SHP77 (cell line): ENCODE measurements around the gene SCUBE1.
A peak's percentile ranks its signal among the peaks of the same experiment; 100 is the strongest.

Source experiments
- DNase-seq, 2 experiments: peaks; one replicate each; lab custom pipeline; 2025; lab: John Stamatoyannopoulos, UW

The SCUBE1 gene

DNA sequence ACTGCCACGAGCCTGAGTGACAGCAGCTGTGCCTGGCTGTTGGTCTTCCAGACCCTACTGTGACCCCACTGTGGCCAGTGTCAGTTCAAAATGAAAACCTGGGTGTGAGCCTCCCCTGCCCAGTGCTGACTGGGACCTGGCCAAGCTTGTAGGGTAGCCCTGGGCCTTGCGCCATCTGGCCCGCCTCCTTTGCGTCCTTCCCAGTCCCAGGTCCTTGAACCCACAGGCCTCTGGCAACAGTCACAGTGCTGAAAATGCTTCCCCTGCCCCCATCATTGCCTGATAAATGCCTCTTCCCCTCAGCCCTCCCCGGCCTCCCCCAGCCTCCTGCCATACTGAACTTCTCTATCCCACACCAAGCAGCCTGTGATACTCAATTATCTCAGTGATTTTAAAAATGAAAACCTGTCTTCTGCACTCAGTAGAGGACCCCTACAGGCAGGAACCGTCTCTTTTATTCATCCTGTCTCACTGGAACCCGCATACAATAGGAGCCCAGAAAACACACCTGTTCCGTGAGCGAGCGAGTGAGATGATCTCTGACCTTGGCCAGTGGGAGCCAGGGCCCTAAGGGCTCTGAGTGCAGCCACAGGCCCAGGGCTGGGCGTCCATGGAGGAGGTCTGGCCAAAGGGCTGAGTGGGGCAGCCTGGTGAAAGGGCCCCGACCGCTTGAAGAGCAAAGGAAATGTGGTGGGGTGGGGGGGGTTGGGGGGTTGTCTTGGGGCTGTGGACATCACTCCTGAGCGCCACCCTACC lies 106.6 kb downstream of the SCUBE1 start:
- no peak for DNase-seq

DNA sequence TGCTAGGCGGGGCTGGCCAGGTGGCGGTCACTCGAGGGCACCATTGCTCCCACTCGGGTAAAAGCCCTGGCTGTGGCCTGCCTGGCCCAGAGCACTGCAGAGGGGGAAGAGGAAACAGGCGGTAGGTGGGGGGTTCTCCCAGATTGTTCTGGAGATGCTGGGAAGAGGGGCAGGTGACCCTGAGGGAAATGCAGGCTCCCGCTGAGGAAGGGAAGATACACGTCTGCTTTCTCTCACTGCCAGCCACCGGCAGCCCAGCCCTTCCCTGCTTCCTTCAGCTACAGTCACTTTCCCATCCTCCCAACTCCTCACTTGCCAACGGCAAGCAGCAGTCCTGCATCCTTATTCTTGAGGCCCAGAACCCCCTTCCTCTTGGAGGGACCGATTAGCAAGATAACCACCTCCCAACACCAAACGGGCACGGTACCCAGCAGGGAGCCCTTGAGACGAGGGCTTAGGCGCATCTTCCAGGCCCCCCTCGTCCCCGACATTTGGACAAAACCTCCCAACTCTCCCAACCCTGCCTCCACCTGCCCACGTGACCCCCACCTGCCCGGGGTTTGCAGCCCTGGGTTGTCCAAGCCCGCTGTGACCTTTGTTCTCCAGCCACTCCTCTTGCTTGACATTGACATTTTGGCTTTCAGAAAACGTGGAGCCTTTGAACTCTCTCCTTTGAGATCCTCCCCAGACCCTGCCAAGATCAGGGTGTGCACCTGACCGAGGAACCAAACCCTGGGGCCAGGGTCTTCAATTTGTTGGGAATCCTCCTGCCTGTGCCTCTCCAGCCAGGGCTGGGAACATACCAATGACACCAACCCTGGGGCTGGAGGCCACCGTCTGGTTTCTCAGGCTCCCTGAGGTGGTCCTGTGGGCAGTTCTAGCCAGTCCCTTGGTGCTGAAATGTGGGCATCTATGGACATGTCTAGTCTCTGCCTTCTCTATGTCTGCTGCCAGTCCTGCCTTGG lies 107.4 kb downstream of the SCUBE1 start:
- no peak for DNase-seq

DNA sequence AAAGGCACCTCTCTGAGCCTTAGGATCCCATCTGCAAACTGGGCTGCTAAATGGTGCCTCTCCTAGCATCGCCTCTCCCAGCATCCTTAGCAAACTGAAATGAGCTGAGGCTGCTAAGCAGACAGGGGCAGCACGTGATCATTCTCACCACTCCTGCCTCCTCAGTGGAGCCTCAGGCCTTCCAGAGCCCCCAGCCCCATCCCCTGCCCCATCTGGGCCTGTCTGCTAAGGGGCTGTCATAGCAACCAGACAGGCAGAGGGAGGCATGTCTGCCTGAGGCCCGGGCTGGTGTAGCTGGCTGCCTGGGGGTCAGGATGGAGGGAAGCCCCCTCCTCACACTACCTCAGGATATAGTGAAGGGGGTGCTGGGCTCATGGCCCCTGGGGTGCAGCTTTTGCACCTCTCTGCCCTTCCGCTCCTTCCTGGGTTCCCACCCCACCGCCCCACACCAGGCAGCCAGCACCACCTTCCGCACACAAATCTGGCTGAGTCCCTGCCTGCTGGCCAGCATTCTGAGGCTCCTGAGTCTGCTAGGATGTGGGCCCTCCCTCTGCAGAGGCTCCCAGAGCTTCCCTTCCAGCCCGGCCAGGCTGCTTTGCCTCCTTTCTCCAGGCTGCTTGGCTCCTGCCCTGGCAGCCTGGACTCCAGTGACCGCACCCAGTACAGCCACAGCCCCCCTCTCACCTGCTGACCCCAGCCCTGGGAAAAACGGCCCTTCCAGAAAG lies 108.7 kb downstream of the SCUBE1 start:
- no peak for DNase-seq

DNA sequence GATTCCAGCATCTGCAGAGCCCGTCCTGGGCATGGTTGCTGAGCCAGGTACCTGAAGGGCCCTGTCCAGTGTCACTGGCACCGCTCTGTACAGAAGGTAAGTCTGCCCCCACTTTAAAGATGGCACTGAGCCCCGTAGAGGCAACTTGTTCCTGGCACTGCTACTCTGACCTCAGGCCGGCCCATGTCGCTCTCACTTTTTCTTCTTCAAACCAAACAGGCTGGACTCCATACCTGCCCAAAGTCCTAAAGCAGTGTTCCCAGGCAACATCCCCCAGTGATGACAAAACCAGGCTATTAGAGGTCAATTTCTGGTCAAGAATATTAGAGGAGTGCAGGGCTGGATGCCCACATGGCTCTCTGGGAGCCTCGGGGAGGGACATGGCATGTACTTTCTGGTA lies 109.6 kb downstream of the SCUBE1 start:
- DNase-seq: no peak

DNA sequence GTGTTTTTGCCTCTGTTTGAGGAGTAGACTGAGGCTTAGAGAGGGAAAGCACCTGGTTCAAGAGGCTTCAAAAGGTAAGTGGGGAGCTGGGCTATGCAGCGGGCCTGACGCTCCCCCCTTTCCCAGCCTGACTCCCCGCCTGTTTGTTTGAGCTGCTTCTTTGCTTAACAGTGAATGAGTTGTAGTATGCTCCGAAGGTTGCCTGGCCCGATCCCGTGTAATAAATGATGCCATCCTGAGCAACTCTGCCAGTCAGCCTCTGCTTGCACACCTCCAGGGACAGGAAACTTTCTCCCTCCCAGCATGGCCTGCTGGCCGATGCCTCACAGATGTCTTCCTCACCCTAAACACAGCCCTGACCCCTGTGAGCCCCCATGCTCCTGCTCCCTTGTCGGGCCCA lies 110.7 kb downstream of the SCUBE1 start:
- DNase-seq: no peak

DNA sequence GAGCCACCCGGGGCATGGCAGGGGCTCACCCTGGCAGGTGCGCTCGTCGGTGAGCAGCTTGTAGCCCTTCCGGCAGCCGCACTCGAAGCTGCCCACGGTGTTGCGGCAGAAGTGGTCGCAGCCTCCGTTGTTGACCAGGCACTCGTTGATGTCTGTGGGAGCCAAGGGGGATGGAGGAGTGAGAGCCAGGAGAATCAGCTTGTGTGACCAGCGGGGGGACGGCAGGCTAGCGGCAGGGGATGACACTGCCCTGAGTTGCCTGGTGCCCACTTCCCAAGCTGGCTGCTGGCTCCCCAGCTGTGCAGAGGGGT lies 111.5 kb downstream of the SCUBE1 start:
- DNase-seq: no peak

DNA sequence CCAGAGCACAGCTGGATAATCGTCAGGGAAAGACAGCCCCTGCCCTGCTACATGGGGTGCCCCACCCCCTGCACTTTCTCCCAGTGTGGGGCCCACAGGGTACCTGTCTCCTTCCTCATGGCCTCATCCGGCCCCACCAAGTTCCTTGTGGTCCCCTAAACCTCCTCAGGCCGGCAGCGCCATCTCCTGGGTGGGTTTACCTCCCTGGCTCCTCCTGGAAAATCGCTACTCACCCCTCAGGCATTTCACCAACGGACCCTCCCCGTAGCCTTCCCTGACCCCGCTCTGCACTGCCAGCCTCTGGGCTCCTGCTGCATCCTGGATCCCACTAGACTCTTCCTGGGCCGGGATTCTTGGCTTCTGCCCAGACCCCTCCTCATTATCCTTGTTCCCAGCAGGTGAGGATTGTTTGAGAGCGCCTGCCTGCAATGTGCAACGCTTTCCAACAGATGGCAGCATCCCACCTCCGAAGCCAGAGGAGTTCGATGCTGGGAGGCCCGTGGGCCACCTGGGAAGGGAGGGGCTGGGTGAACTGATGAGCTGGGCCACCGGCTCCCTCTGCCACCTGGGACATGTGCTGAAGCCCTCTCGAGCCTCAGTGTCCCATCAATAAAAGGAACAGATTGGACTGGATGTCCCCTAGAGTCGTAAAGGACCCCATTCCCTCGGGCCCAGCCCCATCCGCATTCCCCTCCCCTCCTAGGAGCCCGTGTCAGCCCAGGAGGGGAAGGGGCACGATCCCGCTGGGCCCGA lies 112.0 kb downstream of the SCUBE1 start:
- peak; percentile 59 to 77 for DNase-seq

DNA sequence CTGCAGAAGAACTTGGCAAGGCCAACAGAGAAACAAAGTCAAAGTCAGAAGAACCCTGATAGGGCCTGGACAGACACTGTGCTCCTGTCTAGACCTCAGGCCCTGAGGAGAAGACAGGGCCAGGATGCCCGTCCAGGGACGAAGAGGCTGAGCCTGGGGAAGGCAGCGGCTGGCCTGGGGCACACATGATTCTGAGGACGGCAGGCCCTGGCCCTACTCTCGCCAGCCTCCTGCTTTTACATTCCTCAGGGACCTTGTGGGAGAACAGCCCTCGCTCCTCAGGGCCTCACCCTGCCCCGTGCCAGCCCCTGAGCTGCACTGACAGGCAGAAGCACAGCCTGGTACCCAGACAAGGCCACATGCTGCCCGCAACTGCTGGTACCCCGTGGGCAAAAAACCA lies 112.6 kb downstream of the SCUBE1 start:
- DNase-seq: no peak

DNA sequence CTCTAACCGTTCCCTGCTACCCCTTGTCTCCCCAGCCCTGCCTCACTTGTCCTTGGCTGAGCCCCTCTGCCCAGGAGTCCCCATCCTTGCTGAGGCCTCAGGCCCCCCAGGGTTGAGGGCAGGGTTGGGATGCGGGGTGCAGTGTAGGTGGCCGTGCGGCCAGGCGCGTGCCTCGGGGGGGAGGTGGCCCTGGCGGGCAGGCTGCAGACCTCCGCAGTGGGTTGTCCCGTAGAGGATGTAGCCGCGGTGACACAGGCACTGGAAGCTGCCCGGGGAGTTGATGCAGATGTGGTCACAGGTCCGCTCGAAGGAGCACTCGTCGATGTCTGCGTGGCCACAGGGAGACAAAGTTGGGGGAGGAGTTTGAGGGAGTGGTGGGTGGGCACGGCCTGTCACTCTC lies 114.3 kb downstream of the SCUBE1 start:
- no peak for DNase-seq

DNA sequence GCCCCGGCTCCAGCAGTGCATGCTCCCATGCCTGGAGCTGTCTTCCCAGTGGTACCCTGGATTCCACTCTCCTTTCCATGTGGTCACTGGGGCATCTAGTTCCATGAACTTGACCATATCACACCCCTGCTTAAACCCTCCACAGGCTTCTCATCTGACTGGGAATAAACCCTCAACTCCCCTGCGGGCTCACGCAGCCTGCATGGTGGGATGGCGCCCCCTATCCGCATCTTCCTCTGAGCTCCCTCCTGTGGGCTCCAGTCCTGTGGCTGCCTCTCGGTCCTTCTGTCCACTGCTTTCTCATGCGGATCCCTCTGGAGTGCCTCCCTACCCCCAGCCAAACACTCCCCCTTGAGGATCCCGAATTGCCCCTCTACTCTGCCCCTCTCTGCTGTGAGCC lies 114.8 kb downstream of the SCUBE1 start:
- peak in 1 of 2 experiments; percentile 21 for DNase-seq

DNA sequence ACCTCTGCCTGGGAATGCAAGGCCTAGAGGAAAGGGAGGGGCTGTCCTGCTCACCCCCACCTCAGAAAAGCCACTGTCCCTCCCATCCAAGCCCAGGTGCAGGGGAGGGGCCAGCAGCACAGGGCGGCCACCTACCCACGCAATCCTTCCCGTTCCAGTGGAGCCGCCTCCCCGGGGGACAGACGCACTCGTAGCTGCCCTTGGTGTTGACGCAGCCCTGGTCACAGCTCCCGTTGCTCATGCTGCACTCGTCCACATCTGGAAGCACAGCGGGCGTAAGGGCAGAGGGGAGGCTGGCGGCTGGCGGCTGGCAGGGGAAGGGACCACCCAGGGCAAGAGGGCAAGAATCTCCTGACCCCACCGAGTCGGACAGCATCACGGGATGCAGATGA lies 115.9 kb downstream of the SCUBE1 start:
- no peak for DNase-seq

DNA sequence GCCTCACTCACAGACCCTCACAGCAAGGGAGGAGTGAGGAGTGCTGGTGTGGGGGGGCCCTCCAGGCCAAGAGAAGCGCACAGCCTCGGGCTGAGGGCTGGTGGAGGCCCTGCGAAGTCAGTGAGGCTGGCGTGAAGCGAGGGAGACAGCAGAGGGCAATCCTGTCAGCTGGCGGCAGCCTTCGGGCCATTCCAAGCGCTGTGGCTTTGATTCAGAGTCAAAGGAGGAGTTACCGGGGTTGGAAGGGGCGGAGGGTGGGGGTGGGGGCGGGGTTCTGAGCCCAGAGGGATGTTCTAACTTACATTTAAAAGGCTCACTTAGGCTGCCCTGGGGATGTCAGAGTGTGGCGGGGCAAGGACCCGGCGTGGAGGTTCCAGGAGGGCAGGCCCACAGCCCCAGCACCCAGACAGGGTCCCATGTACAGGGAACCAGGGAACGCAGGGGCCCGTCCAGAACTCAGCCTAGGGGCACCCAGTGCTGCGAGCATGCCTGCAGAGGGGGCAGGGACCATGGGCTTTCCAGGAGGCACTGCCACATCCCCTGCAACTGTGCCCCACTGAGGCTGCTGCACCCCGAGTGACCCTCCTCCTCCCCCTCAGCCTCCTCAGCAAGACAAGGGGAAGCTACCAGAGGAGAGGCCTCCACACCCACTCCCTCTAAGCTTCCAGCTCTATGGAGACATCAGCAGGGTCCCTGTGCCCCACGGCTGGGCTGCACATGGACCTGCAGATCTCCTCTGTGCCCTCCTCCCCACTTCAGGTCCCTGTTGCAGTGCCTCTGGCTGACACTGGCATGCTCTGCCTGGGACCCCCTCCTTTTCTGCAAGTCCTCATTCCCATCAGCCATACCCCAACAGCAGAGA lies 116.6 kb downstream of the SCUBE1 start:
- no peak for DNase-seq

DNA sequence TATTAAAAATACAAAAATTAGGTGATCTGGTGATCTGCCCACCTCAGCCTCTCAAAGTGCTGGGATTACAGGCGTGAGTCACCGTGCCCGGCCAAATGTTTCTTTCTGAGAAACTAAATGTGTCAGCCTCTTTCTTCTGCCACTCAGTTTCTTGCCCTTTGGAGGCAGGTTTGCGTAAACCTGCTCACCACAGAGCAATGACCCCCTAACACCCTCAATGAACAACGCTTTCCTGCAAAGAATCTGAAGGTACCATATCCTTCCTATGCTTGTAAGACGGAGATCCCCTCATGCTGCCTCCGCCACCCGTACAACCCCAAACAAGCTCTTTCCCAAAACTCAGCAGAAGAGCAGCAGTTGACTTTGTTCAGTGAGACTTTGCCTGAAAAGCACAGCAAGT lies 117.6 kb downstream of the SCUBE1 start:
- DNase-seq: no peak

DNA sequence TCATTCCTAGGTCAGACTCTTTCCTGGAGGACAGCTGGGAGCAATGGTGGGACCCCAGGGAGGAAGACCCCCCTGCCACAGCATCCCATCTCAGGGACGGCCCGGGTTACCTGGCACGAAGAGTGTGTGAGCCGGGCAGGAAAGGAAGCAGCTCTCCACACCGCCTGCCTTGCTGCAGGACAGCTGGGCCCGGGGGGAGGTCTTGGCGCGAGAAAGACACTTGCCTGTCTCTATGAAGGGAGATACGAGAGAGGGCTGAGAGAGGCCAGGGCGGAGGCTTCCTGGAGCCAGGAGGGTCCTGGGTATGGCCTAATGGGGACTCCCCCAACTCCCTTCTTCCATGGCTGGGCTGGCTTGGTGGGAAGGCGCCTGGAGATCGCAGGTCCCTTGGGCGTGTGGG lies 120.2 kb downstream of the SCUBE1 start:
- no peak for DNase-seq

DNA sequence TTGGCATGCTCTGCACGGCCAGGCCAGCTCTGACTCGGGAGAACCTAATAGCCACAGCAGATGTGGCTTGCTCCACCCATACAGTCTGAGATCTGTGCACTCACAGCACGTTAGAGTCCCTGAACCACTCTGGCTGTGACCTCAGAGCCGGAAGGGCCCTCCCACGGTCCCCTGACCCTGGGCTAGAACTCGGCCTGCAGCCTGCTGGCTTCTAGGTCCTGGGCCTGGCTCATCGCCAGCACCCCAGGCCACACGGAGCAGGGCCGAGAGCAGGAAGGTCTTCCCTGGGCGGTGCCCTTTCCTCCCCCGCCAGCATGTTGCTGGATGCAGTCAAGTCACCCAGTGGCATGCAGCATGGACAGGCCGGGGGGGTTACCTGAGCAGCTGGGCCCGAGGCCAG lies 120.9 kb downstream of the SCUBE1 start:
- DNase-seq: no peak

DNA sequence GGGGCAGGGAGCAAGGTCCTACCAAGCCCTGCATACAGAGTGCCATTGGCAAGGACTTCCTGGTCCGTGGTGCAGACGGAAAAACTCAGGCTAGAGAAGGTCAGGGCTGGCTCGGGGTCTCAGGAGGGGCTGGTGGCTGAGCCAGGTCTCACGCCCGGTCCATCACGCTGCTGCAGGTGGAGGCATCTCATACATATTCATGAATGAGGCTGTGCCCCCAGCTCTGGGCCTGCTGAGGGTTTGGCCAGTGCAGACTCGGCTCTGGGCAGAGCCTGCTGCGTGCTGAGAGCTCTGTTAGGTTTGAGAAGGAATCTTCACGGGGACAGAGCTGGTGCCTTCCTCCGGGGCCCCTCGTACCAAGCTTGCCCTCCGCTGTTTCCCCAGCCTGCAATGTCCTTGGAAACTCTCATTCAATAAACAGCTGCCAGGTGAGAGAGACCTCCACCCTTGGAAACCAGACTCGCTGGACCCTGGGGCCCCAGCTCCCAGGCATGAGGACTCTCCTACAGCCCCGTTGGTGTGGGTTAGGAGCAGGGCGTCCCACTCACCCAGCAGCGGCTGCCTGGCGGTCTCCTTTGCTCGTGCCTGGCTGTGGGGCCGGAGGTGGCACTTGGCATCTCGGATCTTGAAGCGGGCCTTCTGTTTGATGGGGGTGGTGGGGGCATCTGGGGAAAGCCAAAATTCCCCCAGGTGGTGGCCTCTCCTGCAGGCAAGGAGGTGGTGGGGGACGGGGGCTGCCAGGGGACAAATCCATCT lies 122.4 kb downstream of the SCUBE1 start:
- DNase-seq: no peak

DNA sequence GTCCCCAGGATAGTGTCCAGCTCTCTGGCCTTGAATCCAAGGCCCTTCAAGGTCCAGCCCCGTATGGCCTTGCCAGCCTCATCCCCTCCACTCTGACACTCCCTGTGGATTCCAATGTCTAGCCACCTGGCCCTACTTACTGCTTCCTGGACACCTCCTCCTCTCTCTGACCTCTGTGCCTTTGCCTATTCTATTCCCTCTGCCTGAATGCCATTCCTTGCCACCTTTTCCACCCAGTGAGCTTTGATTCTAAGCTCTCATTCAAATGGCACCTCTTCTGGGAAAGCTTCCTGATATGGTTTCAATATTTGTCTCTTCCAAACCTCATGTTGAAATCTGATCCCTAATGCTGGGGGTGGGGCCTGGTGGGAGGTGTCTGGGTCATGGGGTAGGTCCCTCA lies 124.4 kb downstream of the SCUBE1 start:
- DNase-seq: no peak

DNA sequence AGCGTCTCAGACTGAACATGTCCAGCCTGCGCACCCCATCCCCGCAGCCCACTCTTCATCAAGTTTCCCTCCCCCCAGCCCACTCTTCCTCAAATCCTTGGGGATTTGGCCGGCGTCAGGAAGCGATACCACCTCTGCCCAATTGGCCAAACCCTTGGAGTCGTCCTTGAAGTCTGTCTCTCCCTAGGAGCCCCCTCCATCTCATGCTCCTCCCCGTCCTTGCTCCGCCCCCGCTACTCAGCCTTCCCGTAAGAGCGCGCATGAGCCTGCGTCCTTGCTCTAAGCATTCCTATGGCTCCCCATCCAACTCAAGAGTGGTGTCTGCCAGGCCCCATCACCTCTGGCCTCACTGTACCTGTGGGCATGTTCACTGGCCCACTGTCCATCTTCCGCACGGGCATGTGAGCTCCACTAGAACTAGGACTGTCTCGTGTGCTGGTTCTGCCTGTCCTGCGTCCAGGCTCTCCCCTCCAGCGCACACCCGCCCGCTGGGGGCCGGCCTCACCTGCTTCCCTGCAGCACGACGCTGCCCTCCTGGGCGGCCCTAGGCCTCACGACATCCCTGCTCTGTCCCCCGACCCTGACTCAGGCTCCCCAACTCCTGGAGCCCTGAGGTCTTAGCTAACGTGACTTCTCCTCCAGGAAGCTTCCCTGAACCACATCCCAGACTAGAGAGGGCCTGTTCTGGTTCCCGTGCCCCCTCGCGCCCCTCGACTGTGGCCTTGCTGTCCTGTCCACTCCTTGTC lies 125.7 kb downstream of the SCUBE1 start:
- DNase-seq: no peak

DNA sequence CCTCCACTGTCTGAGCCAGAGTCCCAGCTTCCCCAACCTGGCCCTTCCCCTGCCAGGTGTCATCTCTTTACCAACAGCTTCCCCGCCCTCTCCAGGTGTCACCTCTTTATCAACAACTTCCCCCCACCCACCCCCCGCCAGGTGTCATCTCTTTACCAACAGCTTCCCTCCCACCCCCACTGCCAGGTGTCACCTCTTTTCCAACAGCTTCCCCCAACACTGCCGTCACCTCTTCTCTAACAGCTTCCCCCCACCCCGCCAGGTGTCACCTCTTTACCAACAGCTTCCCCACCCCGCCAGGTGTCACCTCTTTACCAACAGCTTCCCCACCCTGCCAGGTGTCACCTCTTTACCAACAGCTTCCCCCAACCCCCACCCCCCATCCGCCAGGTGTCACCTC lies 126.4 kb downstream of the SCUBE1 start:
- DNase-seq: no peak

DNA sequence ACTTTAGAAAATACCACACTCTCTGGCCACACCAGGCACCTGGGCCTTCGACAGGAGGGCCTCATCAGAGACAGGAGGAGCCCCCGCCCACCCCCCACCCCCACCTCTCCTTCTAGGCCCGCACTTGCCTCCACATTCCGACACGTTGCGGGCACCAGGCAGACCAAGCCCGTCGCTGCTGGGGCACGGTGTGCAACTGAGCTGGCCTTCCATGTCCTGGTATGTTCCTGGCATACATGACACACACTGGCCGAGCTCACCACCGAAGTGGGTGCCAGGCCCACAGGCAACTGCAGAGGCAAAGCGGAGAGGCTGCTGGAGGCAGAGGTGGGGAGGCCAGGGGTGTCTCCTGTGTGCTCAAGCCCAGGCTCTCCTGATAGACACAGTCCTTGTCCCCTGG lies 129.2 kb downstream of the SCUBE1 start:
- no peak for DNase-seq
